Stimulated activated CD4-positive, alpha-beta T cell treated with anti-CD3 and anti-CD28 coated beads, Interleukin-12 subunit alpha, Interleukin-12 subunit beta, amount 100 ng/mL, for 24 hours (primary cell): ENCODE results near the gene SNX30.

Experiments
- DNase-seq, 2 experiments: peaks; one replicate each; pipeline ENCODE4 v3.0.0-alpha.2; 2020; ENCODE audit warnings: low read depth in 2 of 2

Gene SNX30

DNA sequence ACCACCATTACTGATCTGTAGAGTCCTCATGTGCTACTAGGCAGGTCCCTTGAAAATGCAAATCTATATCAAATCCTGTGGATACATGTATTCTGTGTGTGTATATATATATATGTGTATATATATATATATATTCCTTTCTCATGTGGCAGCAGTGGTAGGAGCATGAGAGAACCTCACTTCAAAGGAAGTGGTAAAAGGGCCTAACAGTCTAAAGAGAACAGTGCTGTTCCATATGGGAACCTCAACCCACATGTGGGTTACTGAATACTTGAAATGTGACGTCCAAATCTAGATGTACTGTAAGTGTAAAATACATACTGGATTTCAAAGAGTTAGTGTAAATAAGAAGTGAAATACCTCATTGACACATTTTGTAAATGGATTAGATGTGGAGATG lies 134.8 kb downstream of the SNX30 start:
- no peak for DNase-seq

DNA sequence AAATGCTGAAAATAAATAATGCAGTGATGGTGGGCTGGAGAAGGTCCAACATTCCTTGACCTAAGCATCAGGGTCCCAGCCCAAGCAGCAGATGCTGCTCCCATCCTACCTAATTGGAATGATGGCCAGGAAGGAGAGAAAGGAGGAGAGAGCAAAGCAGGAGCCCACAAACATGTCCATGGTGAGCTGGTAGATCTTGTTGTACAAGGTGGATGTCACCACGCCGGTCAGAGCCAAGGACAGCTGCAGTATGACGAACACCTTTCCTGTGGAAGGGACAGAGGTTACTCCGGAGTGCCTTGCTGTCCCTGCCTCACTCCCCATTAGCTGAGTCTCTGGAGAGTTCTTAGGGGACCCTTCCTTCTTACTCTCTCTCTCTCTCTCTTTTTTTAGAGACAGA lies 135.8 kb downstream of the SNX30 start:
- DNase-seq, result no peak

DNA sequence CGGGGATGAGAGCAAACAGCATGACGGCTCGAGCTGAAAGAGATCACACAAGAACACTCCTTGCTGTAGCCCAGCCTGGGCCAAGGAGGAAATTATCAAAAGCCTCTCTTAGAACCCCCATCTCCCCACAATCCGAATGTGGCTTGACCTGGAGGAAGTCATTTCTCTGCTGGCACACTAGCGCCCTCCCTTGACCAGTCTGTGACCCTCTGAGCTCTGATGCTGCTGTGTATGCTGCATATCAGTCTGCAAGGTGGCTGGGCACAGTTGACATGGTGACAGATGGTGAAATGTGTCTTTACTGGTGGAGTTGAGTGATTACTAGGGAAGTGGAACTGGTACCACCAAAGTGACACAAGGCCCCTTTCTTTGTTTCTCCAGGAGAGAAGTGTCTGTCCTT lies 136.8 kb downstream of the SNX30 start:
- DNase-seq, result no peak

DNA sequence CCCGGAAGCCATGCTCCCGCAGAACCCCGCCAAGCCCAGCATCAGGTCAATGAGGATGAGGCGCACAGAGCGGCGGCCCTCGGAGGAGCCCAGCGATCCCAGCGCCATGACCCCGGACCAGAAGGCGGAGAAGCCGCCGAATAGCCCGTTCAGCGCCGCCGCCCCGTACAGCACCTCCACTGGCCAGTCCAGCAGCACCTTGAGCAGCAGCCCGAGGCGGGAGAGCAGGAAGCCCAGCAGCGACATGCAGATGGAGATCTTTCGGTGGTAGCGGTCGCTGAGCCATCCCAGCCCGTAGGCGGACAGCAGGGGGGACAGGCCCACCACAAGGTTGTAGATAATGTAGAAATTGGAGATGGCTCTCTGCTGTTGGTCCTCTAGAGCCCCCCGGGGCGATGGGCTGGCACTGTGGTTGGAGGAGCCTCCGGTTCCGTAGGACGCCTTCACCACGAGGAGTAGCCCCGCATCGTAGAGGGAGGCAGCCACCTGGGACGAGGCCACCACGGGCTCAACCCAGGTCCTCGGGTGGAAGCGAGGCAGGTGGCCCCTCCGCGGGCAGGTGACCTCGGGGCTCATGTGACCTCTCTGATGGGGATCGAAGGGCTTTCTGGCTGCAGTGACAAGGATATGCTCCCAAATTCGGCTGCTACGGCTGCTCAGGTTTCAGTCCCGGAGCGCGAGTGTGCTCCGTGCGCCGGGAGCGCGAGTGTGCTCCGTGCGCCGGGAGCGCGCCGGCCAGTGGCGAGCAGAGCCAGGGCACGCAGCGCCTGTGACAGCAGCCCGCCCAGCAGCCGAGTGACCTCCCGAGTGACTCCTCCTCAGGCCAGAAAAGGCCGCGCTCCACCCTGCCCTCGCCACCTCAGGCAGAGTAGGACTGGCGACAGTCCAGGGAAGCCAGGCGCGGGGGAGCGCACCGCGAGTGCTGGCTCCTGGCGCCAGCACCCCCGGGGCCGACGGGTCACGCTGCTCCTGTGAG lies 139.8 kb downstream of the SNX30 start, which contains the start of gene SLC46A2:
SLC46A2 (minus strand) TSS at position 771 of the 976 bp plus-strand sequence; CDS start at position 576, 195 bp downstream.
- DNase-seq, result no peak

DNA sequence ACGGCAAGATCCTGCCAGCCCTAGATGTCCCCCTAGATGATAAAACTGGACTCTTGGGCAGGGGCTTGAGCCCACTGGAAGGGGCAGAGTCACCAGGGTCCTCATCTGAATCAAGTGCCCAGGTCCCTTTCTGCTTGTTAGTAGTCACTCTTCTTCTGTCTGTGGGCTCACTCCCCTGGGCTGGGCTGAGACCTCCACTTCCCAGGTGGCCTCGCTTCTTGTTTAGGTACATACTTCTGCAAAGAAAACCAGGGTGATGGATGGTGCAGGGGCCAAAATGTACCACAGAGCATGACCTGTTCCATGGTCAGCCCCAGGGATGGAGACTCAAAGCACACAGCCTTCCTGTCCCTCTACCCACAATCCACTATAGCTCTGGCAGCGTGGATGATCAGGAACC lies 141.0 kb downstream of the SNX30 start:
- no peak for DNase-seq

DNA sequence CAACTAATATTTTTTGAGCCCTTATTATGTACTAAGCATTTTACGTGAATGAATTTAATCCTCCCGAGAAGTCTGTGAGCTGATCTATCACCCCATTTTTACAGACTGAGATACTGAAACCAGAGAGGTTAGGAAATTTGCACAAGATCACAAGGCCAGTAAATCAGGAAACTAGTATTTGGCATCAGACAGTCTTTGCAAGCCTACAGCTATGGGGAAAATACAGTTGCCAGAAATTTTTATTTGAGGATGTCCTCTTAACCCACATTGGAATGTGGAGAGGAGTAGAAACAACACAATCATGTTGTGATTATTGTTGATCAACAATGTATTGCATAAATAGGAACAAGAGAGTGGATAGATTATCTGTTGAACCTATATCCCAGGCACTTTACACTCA lies 142.4 kb downstream of the SNX30 start:
- DNase-seq, result no peak

DNA sequence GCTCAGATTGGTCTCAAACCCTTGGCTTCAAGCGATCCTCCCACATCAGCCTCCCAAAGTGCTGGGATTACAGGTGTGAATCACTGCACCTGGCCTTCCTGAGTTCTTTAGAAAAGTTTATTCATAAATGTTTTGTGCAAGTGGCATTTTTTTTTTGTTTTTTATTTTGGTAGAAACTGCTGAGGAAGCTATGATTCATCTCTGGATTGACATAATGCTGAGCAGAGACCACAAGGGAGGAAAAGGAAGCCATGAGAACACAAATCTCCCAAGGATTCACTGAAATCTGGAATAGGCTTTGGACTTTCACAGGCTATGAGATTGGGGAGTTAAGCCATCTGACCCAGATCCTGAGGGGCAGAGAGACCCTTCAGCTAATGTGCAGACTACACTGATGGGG lies 143.5 kb downstream of the SNX30 start:
- DNase-seq, result no peak

DNA sequence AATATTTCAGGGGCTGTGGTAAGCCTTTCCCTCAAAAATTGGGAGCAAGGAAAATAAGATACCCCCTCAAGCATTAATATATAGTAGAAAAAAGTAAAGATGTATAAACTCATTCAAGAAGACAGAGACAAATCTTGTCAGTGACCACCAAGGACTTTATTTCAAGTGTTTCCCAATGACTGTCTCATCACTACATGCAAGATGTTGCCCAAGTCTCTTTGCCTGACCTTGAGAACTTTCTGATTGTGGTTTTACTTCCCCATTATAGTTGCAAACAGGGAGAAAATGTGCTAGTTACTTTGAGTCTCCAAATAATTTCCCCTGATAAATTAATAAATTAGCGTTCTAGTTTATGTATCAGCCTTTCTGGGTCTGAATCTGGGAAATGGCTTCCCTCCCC lies 144.1 kb downstream of the SNX30 start:
- no peak for DNase-seq

DNA sequence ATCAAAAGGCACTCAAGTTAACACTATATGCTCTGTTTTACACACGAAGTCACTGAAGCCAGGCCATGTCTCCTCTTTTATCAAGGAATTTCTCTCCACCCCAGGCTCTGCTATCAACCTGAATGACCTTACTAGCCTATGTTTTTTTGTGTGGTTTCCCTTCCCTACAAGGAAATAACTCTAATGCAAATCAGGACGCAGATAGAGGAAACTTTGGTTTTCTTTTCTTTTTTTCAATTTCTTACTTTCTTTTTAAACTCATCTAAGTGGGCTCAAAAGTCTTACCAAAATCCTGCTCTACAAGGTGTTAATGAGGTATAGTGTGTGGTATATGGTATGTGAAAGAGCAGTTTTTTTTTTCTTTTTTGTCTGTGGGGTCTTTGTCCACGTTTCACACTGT lies 145.6 kb downstream of the SNX30 start:
- DNase-seq, result no peak

DNA sequence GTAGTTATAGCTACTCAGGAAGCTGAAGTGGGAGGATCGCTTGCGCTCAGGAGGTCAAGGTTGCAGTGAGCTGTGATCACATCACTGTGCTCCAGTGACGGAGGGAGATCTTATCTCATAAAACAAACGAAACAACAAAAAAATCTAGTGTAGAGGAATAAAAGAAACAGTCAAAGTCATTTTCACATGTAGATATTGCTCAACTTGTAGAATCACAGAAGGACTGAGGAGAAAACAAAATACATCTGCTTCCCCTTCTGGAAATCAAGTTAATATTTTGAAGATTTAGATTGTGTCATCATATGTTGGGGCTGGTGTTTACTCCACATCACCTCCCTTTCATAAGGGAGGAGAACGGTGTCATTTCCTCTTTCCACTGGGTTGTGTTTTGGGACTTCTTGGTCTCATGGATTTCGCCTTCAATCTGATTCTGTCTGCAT lies 148.3 kb downstream of the SNX30 start:
- DNase-seq, result no peak

DNA sequence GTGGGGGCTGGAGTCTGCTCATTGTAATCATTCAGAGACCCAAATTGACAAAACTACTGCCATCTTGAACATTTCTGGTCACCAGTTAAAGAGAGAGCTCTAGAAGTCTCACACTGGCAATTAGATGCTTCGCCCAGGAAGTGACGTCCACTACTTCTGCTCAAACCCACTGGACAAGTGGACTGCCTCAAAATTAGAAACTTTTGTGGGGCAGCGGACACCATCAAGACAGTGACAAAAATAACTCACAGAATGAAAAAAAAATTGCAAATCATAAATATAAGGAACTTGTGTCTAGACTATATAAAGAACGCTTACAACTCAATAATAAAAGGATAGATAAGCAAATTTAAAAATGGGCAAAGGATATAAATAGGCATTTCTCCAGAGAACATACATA lies 149.9 kb downstream of the SNX30 start:
- DNase-seq, result no peak

DNA sequence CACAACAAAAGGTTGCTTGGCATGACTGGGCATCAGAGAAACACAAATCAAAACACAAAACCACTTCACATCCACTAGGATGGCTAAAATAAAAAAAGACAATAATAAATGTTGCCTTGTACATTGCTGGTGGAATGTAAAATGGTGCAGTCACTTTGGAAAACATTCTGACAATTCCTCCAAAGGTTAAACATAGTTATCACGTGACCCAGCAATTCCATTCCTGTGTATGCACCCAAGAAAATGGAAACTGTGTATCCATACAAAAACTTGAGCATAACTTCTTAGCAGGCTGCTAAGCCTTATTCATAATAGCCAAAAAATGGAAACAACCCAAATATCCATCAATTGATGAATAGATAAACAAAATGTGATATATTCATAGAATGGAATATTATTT lies 150.3 kb downstream of the SNX30 start:
- no peak for DNase-seq

DNA sequence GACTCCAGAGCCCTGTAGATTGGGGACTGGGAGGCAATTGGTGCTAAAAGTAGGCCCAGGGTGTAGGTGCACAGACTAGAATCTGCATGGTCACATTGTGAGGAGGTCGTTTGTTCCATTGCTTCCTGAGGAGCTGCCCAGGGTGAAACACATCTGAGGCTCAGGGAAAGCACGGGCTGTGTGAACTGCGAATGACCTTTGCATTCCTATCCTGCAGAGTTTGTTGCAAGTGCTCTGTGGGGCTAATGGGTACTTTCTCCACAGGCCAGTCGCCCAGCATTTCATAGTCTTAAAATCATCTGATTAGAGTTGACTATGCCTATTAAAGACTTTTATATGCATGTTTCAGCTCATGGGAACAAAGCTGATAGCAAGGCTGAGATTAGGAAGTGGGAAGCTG lies 154.5 kb downstream of the SNX30 start:
- no peak for DNase-seq

DNA sequence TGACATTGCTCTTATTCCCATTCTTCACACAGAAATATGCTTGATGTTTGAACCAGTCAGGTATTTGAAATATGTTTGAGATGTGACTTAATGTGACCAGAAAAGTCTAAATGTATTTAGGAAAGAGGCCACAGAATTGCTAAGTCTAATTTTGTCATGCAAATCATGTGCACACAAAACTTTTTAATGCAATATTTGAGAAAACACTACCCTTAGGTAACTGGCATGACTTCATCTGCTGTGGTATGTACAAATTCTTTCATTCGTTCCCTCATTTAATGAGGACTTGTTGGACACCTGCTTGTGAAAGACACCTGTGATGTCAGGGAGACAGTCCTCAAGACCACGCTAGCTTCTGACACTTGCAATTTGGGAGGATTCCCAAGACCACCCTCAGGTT lies 161.2 kb downstream of the SNX30 start:
- no peak for DNase-seq

DNA sequence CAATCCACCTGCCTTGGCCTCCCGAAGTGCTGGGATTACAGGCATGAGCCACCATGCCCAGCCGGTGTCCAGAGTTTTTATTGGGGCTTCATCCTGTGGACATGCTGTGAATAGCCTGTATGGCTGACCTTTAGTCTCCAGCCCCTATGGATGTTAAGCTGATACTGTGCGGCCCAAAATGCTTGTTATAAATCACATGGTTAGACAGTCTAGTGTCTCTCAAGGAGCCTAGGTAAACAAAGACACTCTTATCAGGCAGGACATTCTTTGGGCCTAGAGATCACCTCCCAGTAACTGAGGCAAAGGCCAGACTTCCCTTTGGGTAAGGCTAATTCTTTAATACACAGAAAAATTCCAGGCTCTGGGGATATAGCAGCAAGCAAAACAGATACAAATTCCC lies 162.1 kb downstream of the SNX30 start:
- no peak for DNase-seq

DNA sequence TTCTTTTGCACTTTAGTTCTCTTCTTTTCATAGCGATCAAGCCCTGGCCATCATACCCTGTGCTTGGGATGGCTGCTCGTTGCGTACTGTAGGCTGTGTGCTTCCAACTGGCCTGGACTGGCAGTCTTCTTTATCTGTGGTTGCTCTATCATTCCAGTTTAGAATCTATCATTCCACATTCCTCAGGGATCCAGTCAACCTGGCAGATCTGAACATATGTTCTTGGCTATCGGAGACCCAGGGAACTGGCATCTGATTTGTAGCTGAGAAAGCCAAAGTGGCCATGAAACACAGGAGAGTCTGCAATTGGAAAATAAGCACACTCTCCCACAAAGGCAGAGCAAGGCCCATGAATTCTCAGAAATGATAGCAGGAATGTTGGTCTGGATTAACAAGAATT lies 162.8 kb downstream of the SNX30 start:
- no peak for DNase-seq

DNA sequence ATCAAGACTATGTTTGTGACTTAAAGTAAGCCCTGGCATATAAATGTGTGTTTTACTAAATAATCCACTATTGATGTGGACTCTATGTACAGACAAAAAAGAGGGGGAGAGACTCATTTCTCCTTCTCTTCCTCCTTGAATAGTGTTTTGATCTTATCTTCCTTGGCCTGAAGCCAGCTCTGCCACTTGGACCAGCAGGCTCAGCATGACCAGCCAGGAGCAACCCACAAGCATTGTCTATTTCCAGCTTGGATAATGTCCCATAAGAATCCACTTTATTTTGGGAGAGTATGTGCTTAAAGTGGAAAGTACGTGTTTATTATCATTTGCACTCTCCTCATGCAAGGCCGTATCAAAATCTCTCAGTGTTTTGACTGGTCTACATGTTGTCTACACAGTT lies 164.0 kb downstream of the SNX30 start:
- DNase-seq, result no peak

DNA sequence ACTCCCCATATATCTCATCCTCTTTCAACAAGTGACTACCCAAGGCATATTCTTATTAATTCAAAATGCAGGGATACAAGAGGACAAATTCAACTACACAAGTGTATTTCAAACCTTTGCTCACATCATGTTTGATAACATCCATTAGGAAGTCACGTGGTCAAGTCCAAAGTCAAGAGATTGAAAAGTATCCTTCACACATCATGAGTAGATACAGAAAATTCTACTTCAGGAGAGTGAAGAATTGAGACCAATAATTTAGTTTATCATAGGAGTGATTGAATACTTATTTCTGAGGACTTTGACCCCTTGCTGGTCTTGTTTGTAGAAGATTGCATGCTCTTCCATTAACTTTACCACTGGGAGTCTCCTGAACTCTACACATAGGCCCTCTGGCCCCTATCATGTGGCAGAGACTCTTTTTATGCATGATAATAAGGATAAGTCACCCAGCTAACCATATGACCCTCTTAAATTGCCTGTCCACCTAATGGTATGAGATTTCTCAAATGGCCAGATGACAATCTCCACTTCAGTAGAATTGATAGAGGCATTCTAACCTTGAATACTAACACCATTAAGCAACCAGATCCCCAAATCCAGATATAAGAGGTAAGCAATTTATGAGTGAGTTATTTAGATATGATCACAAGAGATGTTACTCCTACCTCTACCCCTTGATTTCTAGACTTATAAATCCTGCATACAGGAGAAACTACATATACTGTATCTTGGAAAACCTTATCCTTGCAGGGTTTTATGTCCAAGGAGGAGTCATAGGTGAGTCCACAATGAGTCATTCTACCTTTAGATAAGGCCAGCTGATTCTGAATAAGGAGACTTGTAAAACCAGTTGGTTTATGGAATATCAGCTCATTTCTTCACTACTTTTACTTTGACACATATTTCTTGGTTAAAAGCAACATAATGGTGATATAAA lies 166.8 kb downstream of the SNX30 start:
- no peak for DNase-seq

DNA sequence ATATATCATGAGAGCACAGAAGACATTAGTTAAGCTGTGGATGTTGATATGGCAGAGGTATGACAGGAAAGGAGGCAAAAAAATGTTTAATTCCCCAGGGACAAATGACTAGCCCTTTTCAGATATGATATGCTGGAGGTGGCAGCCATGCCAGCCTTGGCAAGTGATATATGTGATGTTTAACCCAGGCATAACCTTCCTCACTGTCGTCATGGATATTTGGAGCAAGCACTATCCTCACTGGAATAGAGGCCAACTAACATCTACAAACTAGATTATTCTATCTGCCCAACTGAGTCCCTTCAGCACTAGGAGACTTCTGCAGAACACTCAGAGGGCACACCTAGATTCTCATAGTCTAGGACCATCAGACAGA lies 167.4 kb downstream of the SNX30 start:
- DNase-seq, result no peak

DNA sequence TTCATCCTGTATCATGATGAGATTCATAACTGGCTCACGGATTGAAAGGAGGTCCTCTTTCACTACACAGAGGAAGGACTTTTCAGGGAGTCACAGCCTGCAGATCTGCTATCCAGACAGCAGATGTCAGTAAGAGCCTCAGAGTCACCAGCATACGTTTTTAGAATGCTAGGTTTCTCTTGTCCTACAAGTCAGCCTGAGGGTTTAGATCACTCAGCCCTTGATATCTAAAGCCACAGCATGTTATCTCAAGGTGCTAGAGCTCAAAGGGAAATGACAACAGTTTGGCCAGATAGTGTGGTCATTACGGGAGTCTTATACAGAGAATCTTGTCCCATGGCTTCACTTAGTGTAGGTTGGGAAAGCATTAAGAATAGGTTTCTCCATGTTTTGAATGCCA lies 171.0 kb downstream of the SNX30 start:
- DNase-seq, result no peak
